Mesendoderm (in vitro differentiated cells): ENCODE measurements around the gene DDX46.
"Not testable (repeated sequence)": the region's sequence is repeated elsewhere in the genome, so short reads cannot be mapped to it uniquely, and the experiment has no call there.

Source experiments
- DNase-seq: peaks from one replicate; pipeline ENCODE4 v3.0.0; 2013
- H2AK5ac ChIP-seq: 2 replicates; pipeline ENCODE4 v1.6.1; 2013; ENCODE audit warnings: low read length, inconsistent platforms
- H2BK120ac ChIP-seq: 2 replicates; pipeline ENCODE4 v1.6.1; 2013; ENCODE audit warnings: low read depth, mild to moderate bottlenecking, low read length, moderate library complexity, mixed read lengths
- H2BK15ac ChIP-seq: replicated peaks from 2 replicates; pipeline ENCODE4 v1.6.1; 2013; ENCODE audit warnings: low read depth, mild to moderate bottlenecking, moderate library complexity
- H2BK5ac ChIP-seq: 2 replicates; pipeline ENCODE4 v1.6.1; 2013; ENCODE audit warnings: low read length, inconsistent platforms
- H3K18ac ChIP-seq: 2 replicates; pipeline ENCODE4 v1.6.1; 2013; ENCODE audit warnings: mild to moderate bottlenecking, low read length, mixed read lengths
- H3K23ac ChIP-seq: one replicate; pipeline ENCODE4 v1.6.1; 2013; ENCODE audit warnings: low read length
- H3K27ac ChIP-seq: 2 replicates; pipeline ENCODE4 v1.5.1; 2013; ENCODE audit warnings: low read depth, mild to moderate bottlenecking, inconsistent platforms, low read length, moderate library complexity
- H3K27me3 ChIP-seq: 2 replicates; pipeline ENCODE4 v1.6.1; 2013; ENCODE audit warnings: low read length, control low read depth, mild to moderate bottlenecking, inconsistent platforms; ENCODE audit not compliant: insufficient read depth, poor library complexity
- H3K36me3 ChIP-seq: 2 replicates; pipeline ENCODE4 v1.6.1; 2013; ENCODE audit warnings: low read length, inconsistent platforms; ENCODE audit not compliant: control insufficient read depth, insufficient read depth
- H3K4ac ChIP-seq: one replicate; pipeline ENCODE4 v1.6.1; 2013; ENCODE audit warnings: low read depth, mild to moderate bottlenecking, low read length, moderate library complexity
- H3K4me1 ChIP-seq: 2 replicates; pipeline ENCODE4 v1.6.1; 2013; ENCODE audit warnings: low read depth, low read length, inconsistent platforms; ENCODE audit not compliant: control insufficient read depth
- H3K4me2 ChIP-seq: 2 replicates; pipeline ENCODE4 v1.6.1; 2013; ENCODE audit warnings: low read length
- H3K4me3 ChIP-seq: 2 replicates; pipeline ENCODE4 v1.5.1; 2013; ENCODE audit warnings: mild to moderate bottlenecking, low read length
- H3K56ac ChIP-seq: one replicate; pipeline ENCODE4 v1.6.1; 2013; ENCODE audit warnings: low read length
- H3K79me1 ChIP-seq: 2 replicates; pipeline ENCODE4 v1.6.1; 2013; ENCODE audit warnings: low read length, inconsistent platforms
- H3K79me2 ChIP-seq: 2 replicates; pipeline ENCODE4 v1.6.1; 2013; ENCODE audit warnings: mild to moderate bottlenecking, low read length; ENCODE audit not compliant: control insufficient read depth, insufficient read depth
- H3K9ac ChIP-seq: 2 replicates; pipeline ENCODE4 v1.6.1; 2013; ENCODE audit warnings: low read length, inconsistent platforms
- H4K5ac ChIP-seq: one replicate; pipeline ENCODE4 v1.6.1; 2013; ENCODE audit warnings: low read length
- H4K8ac ChIP-seq: one replicate; pipeline ENCODE4 v1.6.1; 2013; ENCODE audit warnings: low read depth, mild to moderate bottlenecking, control low read depth, low read length, moderate library complexity
- WGBS: extraction: QIAGEN DNeasy Blood & Tissue Kit; methylation state at CpG from one replicate; pipeline ENCODE4 v1.1.7; 2013; ENCODE audit warnings: low lambda C conversion rate, missing lambda C conversion rate; ENCODE audit not compliant: insufficient coverage; ENCODE audit errors: extremely low coverage; 5-methylcytosine and 5-hydroxymethylcytosine counted together

Gene DDX46

GRCh38 chr5:134741052-134741451 is 17.5 kb upstream of the DDX46 start:
- Histone ChIP-seq H3K27me3 (no peaks in the 10 kb centered on the region), H3K4me2 (no peak overlapping the region), H3K4me1 (no peaks in the 10 kb centered on the region), H2BK5ac (no peak overlapping the region), H3K36me3 (no peaks in the 10 kb centered on the region), H3K79me2 (peaks cover 2% of the 10 kb centered on the region), H2AK5ac (no peak overlapping the region), H3K18ac (no peak overlapping the region), H4K8ac (no peak overlapping the region), H2BK15ac (no peak overlapping the region), H3K9ac (no peak overlapping the region), H3K56ac (no peak overlapping the region), H3K27ac (no peak overlapping the region), H3K4ac (no peak overlapping the region), H2BK120ac (no peak overlapping the region), H3K79me1 (peaks cover 3% of the 10 kb centered on the region), H3K23ac (no peak overlapping the region), H4K5ac (no peak overlapping the region), H3K4me3 (no peak overlapping the region)
- no peak for DNase-seq
- WGBS: no CpG with 5 or more reads among the region's 11 CpGs

- no peak for DNase-seq
- Histone ChIP-seq H3K27me3 (no peaks in the 10 kb centered on the region), H3K23ac (no peak overlapping the region), H3K4me1 (no peaks in the 10 kb centered on the region), H3K79me2 (peaks cover 2% of the 10 kb centered on the region), H2BK5ac (no peak overlapping the region), H3K56ac (no peak overlapping the region), H3K4ac (no peak overlapping the region), H3K4me3 (no peak overlapping the region), H2AK5ac (no peak overlapping the region), H4K5ac (no peak overlapping the region), H2BK15ac (no peak overlapping the region), H3K18ac (no peak overlapping the region), H4K8ac (no peak overlapping the region), H3K4me2 (no peak overlapping the region), H2BK120ac (no peak overlapping the region), H3K36me3 (no peaks in the 10 kb centered on the region), H3K79me1 (peaks cover 3% of the 10 kb centered on the region), H3K27ac (no peak overlapping the region), H3K9ac (no peak overlapping the region)
- WGBS: no CpG with 5 or more reads among the region's 2 CpGs
These were observed 16.4 kb upstream of the DDX46 start for GRCh38 chr5:134742134-134742533.

GRCh38 chr5:134749415-134749814 is 9.2 kb upstream of the DDX46 start:
- WGBS: no CpG with 5 or more reads among the region's 3 CpGs
- H2AK5ac ChIP-seq: no peak overlapping the region
- H3K79me1 ChIP-seq: no peaks in the 10 kb centered on the region
- no peak overlapping the region for H2BK120ac ChIP-seq
- no peak overlapping the region for H2BK5ac ChIP-seq
- no peaks in the 10 kb centered on the region for H3K4me1 ChIP-seq
- no peak overlapping the region for H3K9ac ChIP-seq
- no peak overlapping the region for H3K56ac ChIP-seq
- no peak overlapping the region for H3K23ac ChIP-seq
- H3K27ac ChIP-seq: no peak overlapping the region
- no peak overlapping the region for H2BK15ac ChIP-seq
- H3K4me3 ChIP-seq: no peak overlapping the region
- no peak overlapping the region for H4K8ac ChIP-seq
- no peak overlapping the region for H3K4ac ChIP-seq
- no peak overlapping the region for H4K5ac ChIP-seq
- H3K36me3 ChIP-seq: no peaks in the 10 kb centered on the region
- no peaks in the 10 kb centered on the region for H3K79me2 ChIP-seq
- DNase-seq: peak; percentile 84
- no peak overlapping the region for H3K18ac ChIP-seq
- H3K27me3 ChIP-seq: no peaks in the 10 kb centered on the region
- H3K4me2 ChIP-seq: no peak overlapping the region

- H4K5ac ChIP-seq: no peak overlapping the region
- H3K4me1 ChIP-seq: no peaks in the 10 kb centered on the region
- H3K27ac ChIP-seq: no peak overlapping the region
- H3K9ac ChIP-seq: peak overlapping the region; percentile 62
- H3K56ac ChIP-seq: peak overlapping the region; percentile 83
- H3K79me2 ChIP-seq: peaks cover 41% of the 10 kb centered on the region
- H3K27me3 ChIP-seq: no peaks in the 10 kb centered on the region
- no peak overlapping the region for H3K23ac ChIP-seq
- no peaks in the 10 kb centered on the region for H3K36me3 ChIP-seq
- peaks cover 3% of the 10 kb centered on the region for H3K79me1 ChIP-seq
- H3K4me3 ChIP-seq: no peak overlapping the region
- no peak overlapping the region for H2AK5ac ChIP-seq
- no peak overlapping the region for H2BK120ac ChIP-seq
- peak overlapping the region; percentile 68 for H3K4me2 ChIP-seq
- H3K18ac ChIP-seq: peak overlapping the region; percentile 52
- H3K4ac ChIP-seq: no peak overlapping the region
- no CpG with 5 or more reads among the region's 9 CpGs for WGBS
- H4K8ac ChIP-seq: peak overlapping the region; percentile 95
- no peak overlapping the region for H2BK5ac ChIP-seq
- DNase-seq: no peak
- H2BK15ac ChIP-seq: no peak overlapping the region
These were observed 439 bp upstream of the DDX46 start for GRCh38 chr5:134758176-134758503.

GRCh38 chr5:134767528-134768291 is 9.1 kb downstream of the DDX46 start:
- H3K56ac ChIP-seq, H3K23ac ChIP-seq, H2BK5ac ChIP-seq, H3K4ac ChIP-seq, H3K27ac ChIP-seq, H4K5ac ChIP-seq, H3K79me1 ChIP-seq, H3K18ac ChIP-seq, H3K4me1 ChIP-seq, H3K36me3 ChIP-seq, H3K4me2 ChIP-seq, H3K79me2 ChIP-seq, H3K27me3 ChIP-seq, H3K4me3 ChIP-seq, H3K9ac ChIP-seq, H4K8ac ChIP-seq, H2BK15ac ChIP-seq, H2BK120ac ChIP-seq, DNase-seq, H2AK5ac ChIP-seq: not testable (repeated sequence)
- WGBS: no CpG with 5 or more reads among the region's 21 CpGs

GRCh38 chr5:134769206-134769605 is 10.6 kb downstream of the DDX46 start:
- Histone ChIP-seq H2BK120ac (no peak overlapping the region), H3K36me3 (peaks cover 4% of the 10 kb centered on the region), H3K4me3 (no peak overlapping the region), H3K4me1 (no peaks in the 10 kb centered on the region), H4K5ac (no peak overlapping the region), H3K4ac (no peak overlapping the region), H3K79me2 (no peaks in the 10 kb centered on the region), H2BK5ac (no peak overlapping the region), H3K56ac (no peak overlapping the region), H4K8ac (no peak overlapping the region), H3K79me1 (no peaks in the 10 kb centered on the region), H3K27me3 (no peaks in the 10 kb centered on the region), H3K18ac (no peak overlapping the region), H2BK15ac (no peak overlapping the region), H3K9ac (no peak overlapping the region), H2AK5ac (no peak overlapping the region), H3K27ac (no peak overlapping the region), H3K23ac (no peak overlapping the region), H3K4me2 (no peak overlapping the region)
- WGBS: no CpG with 5 or more reads among the region's 4 CpGs
- DNase-seq: peak; percentile 35
